NCI-H1436 treated with DMSO at 0.1 percent for 48 hours (cell line): ENCODE data around the gene CAB39L.

Experiments
- DNase-seq: peaks from one replicate; lab custom pipeline; 2025; lab: John Stamatoyannopoulos, UW

The CAB39L gene

DNA sequence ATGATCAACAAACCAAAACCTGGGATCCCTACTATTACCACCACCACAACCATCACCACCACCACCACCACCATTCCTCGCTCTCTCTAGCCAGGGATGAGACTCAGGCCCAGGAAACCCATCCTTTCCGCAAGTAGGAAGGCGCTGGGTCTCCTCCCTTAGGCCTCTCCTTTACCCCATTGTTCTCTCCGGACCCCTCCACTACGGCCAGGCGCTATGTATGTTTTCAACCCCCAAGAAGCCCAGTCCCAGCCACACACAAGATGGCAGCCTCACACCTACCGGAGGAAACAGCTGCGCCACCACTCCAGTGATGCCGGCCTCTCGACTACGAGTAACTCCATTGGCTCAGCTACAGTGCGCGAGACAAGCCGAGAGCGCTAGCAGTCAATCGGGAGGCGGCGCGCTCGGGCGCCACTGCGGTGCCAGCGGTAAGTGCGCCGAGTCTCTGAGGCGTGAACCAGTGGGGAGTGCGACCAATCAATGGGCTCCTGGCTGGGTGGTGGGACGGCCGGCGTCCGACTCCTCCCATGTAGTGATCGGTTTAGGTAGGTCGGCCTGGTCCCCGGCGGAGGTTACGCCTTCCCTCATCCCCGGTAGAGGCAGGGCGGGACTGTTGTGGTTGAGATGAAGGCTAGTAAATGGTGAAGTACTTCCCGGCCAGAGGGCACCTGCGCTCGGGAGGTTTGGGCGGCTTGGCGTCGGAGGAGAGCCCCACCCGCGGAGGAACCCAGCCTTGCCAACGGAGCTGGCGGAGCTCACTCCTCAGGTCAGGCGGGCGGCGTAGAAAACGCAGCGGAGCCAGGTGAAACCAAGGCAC is at the start of gene CAB39L, which contains the start of gene SETDB2:
Gene CAB39L, minus strand, starts transcription at position 361 of the 820 bp plus-strand sequence. CDS start 61,154 bp downstream, outside the sequence.
Gene SETDB2, plus strand, starts transcription at position 571 of the 820 bp plus-strand sequence. CDS start 7,620 bp downstream, outside the sequence.
- peak; percentile 84 for DNase-seq

DNA sequence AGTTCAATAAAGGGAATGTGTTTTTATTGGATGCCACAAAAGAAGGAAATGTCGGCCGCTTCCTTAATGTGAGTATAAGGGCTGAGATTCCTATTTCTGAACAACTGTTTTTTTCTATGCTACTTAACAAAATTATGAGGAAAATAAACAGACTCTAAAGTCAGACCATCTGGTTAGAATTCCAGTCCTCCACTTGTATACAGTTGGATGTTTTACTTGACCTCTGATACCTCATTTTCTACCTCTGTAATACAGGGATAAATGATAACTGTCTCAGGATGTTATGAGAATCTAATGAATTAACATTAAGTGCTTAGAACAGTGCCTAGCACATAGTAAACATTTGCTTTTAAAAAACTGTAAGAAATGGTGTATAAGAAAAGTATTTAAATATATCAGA is 44.7 kb upstream of the CAB39L start:
- DNase-seq: no peak

DNA sequence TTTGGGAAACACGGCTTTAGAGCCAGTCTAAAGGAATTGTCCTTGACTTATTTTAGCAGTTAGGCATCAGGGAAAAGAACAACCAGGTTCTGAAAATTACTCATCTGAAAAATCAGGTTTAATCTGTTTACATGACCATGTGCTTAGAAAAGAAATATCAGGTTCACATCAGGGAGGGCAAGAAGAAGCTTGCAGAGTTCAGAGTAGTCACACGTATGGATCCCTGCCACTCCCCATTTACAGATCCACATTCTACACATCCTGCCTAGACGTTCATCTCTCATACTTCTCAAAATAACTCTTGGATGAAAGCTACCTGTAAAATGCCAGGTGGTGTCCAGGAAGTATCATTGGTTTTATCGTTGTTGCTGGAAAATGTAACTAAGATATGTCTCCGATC is 37.9 kb upstream of the CAB39L start:
- DNase-seq: no peak

DNA sequence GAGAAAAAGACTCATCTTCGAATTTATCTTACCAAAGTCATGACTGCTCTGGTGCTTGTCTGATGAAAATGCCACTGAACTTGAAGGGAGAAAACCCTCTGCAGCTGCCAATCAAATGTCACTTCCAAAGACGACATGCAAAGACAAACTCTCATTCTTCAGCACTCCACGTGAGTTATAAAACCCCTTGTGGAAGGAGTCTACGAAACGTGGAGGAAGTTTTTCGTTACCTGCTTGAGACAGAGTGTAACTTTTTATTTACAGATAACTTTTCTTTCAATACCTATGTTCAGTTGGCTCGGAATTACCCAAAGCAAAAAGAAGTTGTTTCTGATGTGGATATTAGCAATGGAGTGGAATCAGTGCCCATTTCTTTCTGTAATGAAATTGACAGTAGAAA is 32.7 kb upstream of the CAB39L start:
- DNase-seq: no peak

DNA sequence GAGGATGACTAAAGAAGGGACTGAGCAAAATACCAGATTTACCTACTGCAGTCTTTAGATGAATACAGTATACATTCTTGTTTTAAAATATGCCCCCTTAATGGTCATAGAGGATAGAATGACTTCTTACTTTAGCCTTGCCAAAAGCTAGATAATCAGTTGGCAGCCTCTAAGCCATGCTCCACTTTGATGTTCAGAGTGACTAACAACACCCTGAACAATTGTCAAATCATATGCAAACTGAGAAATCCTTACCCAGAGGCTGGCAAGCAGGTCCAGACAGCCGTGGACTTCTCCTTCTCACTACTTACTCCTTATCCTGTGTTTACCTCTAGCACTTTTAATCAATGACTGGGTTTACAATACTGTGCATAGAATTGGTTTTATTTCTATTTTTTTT is 28.3 kb upstream of the CAB39L start:
- DNase-seq: no peak

DNA sequence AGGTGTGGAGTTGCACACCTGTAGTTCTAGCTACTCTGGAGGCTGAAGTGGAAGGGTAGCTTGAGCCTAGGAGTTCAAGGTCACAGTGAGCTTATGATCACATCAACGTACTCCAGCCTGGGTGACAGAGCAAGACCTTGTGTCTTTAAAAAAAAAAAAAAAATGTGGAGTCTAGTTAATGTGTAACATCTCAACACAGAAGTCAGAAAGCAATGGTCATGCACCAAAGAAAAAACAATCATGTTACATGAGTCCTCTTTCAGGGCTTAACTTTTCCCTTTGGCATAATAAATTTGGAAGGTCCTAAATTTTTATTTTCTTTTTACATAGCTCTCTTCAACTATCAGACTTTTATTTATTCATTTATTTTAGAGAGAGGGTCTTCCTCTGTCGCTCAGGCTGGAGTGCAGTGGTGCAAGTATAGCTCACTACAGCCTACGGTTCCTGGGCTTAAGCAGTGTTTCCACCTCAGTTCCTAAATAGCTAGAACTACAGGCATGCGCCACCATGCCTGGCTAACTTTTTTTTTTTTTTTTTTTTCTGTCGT is 22.5 kb upstream of the CAB39L start:
- DNase-seq: no peak

DNA sequence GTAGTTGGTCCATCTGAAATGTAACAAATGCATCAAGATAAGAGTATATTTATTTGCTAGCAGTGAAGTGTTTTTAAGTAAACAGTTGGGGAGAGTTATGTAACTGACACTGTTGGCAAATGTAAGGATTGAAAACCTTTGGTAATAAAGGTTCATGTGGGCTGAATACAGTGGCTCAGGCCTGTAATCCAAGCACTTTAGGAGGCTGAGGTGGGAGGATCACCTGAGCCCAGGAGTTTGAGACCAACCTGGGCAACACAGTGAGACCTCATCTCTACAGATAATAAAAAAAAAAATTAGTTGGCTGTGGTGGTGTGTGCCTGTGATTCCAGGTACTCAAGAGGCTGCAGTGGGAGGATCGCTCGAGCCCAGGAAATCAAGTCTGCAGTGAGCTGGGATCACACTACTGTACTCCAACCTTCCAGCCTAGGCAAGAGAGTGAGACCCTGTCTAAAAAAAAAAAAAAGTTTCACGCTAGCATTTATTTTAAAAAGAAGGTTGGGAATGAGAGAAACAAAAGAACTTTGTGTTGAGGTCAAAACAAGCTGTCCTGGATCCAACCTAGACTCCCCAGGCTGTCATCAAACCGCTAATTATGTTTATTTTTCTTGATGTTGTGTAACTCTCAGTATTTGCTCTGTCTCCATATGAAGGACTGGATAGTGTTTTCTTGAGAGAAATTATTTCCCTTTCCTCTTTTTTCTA is 20.9 kb upstream of the CAB39L start:
- DNase-seq: no peak

DNA sequence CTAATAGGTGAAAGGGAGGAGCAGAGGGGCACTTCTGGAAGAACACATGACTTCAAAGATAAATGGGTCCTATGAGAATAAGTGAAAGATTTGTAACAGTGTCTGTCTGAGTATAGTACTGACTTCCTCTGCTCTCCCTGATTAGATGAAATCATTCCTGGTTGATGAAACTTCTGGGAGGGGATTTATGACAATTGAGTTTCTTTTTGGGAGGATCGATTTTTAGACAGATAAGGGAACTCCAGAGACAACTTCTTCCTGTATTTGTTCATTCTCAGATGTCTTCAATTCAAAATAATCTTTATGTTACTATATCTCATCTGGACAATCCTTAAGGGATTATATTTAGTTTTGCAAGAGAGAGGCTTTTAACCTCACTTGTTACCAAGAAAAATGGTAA is 20.2 kb upstream of the CAB39L start:
- DNase-seq: no peak

DNA sequence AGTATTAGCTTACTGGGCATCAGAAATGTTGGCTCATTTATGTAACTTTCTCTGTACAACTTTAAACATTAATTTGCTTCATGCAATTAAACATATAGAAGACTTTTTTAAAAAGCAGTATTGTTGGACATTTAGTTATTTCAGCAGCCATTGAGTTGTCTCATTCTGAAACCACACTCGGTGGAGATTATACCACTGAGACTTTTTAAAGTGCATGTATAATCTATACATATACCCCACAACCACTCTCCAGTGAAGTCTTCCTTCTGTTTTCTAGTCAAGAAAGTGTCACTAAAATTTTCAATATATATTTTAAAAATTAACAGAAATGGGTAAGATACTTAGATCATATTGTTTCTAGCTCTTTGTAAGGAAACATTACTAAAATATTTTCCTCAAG is 15.7 kb upstream of the CAB39L start:
- DNase-seq: no peak

DNA sequence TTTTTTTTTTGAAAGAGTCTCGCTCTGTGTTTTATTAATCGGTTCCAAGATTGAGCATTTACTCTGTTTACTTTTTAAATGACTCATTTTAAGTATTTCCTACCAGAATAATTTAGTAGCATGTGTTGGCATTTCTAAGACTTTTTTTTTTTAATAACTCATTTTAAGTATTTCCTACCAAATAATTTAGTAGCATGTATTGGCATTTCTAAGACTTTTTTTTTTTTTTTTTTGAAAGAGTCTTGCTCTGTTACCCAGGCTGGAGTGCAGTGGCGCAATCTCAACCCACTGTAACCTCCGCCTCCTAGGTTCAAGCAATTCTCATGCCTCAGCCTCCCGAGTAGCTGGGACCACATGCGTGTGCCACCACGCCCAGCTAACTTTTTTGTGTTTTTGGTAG is 13.4 kb upstream of the CAB39L start:
- DNase-seq: no peak

DNA sequence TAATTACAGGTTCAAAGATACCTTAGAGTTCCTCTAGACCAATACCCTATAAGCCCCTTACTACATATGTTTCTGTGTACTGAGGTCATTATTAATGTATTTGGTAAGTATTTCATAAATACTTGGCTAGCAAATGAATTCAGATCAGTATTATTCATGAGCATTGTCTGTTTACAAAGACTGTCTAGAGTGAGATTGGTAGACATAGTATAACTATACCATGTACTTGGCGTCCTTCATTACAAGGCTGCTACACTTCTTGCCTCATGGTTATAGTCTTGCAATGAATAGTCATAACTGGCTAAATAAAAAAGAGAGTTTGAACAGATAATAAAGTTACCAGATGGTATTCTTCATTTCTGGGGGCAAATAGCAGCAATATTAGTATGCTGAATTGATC is 12.3 kb upstream of the CAB39L start:
- no peak for DNase-seq

DNA sequence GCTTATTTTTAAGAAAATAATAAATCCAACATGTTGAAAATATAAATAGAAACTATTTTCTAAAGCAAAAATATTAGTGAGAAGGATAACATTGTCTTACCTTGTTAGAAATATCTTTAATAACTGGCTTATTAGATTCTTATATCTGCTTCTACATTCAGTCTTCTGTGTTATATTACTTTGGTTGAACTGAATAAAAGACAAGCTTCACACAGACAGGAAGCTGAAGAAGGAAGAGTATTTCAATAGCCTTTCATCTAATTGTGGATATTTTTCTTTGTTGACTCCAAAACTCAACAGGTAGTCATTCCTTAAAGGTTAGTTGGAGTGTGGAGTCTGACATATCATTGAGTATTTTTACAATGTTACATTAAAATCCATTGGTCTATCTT is 11.1 kb upstream of the CAB39L start:
- DNase-seq: no peak

DNA sequence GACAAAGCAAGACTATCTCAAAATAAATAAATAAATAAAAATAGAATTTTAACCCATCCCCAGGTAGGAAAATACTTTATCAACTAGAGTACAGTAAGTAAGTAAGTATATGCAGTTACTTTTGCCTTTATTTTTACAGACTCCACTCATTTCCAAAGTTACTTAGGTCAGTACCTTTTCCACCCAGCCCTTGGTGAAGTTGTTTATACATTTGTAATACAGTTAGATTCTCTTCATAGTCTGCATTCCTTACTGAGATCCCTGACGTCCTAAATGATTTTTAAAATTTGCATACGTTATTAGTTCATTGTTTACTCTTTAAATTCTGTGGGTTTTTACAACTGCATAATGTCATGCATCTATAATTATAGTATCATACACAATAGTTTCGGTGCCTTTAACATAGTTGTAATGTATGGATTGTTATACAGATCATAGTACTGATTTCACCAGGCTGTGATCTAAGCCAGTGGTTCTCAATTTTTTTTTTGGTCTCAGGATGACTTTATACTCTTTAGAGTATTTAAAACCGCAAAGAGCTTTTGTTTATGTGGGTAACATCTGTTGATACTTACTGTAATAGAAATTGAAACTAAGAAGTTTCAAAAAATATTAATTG is 10.6 kb upstream of the CAB39L start:
- no peak for DNase-seq

DNA sequence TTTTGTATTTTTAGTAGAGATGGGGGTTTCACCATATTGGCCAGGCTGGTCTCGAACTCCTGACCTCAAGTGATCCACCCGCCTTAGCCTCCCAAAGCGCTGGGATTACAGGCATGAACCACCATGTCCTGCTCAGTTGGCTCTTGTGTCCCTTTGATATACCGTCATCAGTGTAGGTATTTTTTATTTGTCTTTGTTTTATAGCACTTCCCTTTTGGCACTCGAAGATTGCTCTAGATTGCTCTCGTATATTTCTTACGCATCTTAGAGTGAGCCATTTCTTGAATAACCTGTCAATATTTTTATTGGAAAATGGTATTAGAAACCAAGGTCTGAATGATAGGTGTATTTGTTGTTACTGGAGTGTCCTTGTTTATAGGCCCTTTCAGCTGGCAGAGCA is 9.6 kb upstream of the CAB39L start:
- DNase-seq: no peak

DNA sequence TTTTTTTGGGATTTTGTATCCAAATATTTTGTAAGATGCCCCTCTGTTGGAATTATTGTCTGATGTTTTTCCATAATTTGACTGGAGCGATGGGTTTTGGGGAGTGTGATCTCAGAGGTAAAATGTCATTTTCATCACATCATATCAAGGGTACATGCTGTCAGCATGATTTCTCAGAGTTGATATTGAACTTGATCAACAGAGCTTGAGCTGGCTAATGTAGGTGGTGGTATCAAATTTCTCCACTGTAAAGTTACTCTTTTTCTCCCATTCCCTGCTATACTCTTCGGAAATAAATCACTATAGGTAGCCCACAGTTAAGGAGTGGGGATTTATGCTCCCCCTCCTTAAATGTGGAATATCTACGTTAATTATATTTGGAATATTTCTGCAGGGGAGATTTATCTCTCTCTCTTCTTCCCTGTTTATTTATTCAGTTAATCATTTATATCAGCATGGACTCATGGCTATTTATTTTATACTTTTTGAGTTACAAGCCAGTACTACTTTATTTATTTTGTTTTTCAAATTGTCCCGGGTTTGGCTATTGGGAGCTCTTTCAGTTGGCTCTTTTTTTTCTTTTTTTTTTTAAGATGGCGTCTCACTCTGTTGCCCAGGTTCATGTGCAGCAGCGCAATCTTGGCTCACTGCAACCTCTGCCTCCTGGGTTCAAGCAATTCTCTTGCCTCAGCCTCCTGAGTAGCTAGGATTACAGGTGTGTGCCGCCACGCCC is 9.0 kb upstream of the CAB39L start:
- DNase-seq: no peak

DNA sequence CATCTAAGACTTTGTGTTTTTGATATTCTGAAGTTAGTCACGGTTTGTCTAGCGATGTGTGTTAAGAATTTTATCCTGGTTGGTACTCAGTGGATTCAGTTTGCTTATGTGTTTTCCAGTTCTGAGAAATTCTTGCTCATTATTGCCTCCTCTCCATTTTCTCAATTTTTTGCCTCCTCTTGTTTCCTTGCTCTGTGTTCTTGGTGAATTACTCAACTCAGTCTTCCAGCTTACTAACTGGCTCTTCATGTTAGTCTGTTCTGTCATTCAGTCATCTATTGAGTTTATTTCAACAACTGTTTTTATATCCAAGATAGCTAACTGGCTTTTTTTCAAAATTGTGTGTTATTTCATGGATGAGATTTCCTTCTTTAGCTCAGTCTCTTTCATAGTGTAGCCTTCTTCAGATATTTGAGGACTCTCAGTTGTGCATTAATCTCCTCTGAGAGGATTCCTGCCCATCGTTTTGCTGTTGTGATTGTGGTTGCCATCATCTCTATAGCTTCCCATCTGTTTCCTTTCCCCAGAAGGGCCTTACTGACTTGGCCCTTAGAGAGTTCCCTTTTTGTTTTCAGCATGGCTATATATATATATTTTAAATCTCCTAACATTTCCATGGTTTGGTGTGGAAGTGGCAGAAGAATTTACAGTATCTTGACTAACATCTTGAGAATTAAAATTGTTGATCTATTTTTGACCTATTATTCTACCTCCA is 6.4 kb upstream of the CAB39L start:
- no peak for DNase-seq

DNA sequence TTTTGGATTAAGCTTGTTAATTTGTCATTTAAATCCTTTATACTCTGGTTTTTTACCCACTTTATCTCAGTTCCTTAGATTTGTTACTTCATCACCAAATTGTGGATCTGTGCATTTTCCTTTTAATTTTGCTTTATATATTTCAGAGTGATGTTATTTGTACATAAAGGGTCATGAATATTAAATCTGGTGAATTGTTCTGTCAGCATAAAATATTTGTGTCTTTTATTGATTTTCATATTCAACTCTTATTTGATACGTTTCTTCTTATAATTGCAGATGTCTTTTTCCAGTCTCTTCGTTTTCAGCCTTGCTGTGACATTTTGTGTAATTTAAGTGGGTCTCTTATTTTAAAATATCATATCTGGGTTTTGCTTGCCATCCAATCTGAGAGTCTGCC is 4.9 kb upstream of the CAB39L start:
- DNase-seq: no peak

DNA sequence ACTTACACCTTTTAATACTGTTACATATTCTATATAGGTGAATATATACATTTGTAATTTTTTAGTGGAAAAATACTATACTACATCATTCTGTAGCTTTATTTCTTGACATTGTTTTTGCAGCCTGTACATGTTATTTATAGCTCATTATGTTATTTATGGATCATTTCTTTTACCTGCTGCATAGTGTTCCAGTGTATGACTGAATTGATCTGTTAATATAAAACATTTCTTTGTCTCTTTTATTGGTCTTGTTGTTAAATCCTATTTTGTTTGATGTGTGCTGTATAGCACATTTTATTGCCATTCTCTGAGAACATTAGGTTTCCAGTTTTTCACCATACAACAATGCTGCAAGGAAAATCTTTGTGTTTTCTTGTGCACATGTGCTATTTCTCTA is 2.6 kb upstream of the CAB39L start:
- DNase-seq: no peak

DNA sequence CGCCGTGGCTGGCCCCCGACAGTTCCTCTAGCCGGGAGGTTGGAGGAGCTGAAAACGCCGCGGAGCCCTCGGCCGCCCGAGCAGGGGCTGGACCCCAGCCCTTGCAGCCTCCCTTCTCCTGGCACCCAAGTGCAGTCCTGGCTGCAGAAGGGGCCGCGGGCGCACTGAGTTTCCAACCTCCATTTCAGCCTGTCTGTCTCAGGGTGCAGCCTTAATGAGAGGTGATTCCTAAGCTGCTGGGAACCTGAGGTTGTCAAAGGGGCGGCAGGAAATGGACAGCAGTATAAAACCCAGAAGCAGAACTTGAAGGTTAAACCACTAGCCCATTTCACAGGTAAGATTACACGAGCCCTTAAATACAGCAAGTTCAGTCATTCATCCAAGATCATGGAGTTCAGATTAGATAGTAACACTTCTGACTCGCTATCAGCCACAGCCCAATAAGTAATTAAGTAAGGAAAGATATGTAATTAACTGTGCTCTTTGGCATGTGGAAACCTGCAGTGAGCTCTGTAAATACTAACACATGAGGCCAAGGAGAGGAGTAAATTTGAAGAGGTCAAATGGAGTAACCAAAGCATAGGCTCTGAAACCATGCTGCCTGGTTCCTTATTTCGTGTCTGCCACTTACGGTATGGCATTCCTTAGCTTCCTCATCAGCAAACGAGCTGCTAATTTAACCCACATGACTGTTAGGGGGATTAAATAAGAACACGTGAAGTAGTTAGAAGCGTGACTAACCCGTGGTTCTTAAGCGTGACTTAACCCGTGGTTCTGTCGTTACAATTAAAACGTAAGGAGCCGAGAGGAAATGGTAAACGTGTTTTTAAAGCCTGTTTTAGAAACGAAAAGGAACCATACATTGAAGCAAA is 896 bp upstream of the CAB39L start:
- DNase-seq: no peak

DNA sequence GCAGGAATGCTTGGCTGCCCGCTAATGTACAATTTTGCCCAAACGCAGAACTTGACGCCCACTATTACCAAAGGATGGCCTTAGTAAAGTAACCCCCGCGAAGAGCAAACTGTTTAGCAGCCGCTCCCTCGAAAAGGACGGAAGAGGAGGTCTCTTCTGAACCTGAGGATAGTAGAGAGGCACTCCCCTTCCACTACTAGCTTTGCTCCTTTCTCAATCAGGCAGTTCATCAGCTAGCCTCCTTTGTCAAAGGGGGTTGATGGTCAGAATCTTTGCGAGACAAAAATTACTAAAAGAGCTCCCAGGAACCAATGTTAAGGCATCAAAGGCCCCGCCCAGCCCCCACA is 534 bp downstream of the CAB39L start:
- no peak for DNase-seq

DNA sequence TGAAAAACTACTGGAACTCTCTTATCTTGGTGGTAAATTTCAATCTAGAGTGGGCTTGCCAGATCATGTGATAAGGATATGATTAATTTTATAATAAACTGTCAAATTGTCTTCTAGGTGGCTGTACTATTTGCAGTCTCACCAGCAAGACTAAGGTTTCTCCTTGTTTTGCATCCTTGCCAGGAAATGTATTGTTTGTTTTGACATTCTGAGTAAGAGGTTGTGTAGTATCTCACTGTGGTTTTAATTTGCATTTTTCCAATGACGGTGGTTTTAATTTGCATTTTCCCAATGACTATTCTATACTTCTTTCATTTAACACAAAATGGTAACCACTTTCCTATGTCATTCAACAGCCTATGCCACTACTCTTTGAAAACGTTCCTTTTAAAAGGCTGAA is 2.0 kb downstream of the CAB39L start:
- no peak for DNase-seq
